ENCODE data around the gene EVA1C.
"Not testable (repeated sequence)": the region's sequence is repeated elsewhere in the genome, so short reads cannot be mapped to it uniquely, and the experiment has no call there.

Gene EVA1C

DNA sequence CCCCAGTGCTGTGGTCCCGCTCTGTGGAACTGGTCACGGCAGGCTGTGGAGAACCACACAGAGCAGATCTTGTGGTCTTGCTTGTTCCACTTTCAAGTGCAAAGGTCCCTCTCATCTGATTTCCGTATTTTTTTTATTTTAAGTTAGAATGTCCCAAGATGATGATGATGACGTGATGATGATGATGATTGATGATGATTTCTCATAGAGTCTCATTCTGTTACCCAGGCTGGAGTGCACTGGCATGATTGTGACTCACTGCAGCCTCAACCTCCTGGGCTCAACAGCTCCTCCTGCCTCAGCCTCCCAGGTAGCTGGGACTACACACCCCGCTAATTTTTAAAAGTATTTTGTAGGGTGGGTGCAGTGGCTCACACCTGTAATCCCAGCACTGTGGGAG is 12.2 kb downstream of the EVA1C start:
- no peak for DNase-seq (ENCODE audit: low read depth in 2 of 2)

DNA sequence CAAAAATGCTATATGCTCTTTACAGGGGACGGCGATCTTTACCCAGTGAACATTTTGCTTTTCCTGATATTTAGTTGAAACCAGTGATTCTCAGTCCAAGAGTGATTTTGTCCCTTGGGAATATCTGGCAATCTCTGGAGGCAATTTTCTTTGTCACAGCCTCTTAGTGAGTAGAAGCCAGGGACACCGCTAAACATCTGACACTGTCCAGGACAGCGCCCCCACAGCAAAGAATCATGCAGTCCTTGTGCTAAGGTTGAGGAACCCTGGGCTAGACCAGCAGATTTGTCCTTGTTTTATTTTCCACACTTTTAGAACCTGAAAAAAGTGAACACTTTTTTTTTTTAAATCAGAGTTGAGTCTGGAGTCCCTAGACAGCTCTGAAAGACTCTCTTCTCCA is 13.1 kb downstream of the EVA1C start:
- DNase-seq (ENCODE audit: low read depth in 2 of 2), result no peak

DNA sequence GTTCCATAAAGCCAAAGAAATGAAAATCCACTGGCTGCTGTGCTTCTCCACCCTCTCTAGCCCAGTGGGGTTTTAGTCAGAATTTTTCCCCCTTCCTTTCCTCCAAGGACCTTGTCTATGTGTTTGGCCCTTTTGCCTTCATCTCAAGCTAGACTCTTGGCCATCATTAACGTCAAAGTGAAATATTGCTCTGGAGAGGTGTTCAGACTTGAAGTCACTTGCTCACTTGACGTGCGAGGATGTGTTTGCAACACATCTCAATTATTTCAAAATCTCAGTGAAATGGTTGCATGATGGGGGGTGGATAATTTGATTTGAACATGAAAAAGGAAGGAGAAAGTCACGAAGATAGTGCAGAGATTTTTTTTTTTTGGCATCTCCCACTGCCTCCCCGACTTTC is 13.6 kb downstream of the EVA1C start:
- DNase-seq (ENCODE audit: low read depth in 2 of 2), result no peak

DNA sequence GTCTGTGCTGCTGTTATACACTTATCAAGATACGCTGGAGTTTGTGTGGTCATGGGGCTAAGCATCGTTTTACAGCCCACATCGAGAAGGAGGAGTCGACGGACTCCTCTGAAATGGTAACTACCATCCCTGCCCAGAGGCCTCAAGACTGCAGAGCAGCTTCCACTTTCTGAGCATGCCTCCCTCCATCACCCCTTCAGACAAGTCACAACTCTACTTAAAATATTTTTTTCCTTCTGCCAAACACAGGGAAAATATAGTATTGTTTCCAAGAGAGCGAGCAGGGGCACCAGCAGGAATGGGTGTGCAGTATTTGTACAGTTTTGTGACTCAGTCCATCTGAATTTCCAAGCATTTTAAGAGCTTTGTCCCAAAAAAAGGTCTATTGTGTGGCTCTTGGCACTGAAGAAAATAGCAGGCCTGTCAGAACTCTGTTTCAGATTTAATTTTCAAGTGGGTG is 14.1 kb downstream of the EVA1C start:
- DNase-seq (ENCODE audit: low read depth in 2 of 2), result no peak

DNA sequence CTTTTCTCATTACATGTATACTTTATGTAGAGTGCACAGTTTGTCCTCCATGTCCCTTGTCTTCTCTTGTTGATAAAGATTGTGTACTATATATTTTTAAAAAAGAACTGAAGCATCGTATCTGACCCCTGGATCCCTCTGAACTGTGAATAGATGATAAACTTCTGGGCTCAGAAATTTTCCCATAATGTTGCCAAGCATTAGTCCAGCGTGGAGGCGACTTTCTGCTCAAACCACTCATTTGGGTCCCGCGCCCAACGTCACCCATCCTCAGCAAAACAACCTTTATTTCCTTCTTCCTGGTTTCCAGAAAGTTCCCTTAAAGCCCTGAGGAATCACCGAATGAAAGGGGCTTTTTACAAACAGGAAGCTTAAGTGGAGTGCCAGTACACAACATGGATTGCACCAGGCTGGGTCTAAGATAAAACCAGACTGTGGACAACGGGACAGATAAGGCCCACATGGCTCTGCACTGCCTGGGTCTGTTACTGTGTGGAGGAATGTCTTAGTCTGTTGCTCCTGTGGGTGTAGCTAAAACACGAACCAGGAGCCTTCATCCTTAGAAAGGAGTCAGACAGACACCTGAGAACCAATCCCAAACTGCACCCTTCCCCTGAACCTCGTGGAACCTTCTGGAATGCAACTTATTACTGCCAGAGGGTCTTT is 15.6 kb downstream of the EVA1C start:
- DNase-seq (ENCODE audit: low read depth in 2 of 2), result no peak

DNA sequence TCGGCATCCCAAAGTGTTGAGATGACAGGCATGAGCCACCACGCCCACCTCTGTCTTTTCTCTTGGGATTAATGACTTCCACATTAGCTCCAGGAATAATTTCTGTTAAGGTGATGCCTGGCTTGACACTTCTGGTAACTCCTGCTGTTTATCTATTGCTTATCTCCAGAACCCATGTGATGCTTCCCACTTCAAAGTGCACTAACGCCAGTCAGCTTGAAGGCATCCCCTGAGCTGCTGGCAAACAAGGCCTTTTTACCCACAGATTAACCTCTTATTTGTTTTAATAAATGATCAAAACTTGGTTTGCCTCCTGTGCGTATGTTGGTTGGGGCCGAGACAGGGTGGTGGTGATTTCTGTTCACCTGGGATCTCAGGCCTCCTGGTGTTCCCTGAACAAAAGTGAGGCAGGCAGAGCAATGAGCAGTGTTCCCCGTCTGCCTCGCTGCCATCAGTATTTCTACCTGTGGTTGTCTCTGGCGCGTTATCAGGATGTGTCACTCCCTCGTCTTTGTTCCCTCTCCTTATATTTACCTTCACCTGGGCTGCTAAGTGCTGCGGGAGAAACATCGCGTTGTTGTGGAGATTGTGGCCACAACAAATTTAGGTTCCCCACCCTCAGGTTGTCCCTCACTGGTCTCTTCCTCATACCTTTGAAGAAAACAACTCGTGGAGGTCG is 20.6 kb downstream of the EVA1C start:
- not testable (repeated sequence) for DNase-seq (ENCODE audit: low read depth in 2 of 2)

DNA sequence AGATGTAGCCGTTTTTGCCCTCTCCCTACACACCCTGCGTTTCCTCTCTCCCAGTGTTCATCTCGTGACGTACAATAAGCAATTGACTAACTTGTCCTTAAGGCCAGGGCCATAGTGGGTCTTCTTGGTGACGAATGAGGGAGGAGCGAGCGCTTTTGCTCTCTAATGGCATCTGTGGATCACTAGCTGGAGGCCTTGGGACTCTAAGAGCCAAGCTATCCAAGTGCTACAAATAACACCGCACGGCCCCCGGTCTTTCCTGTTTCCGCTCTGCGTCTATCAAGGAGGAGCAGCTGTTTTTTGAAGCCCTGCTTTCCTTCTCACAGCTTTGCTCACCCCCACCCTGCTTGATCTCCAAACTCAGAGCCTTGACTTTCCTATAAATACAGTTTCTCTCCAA is 25.2 kb downstream of the EVA1C start:
- DNase-seq (ENCODE audit: low read depth in 2 of 2), result no peak

DNA sequence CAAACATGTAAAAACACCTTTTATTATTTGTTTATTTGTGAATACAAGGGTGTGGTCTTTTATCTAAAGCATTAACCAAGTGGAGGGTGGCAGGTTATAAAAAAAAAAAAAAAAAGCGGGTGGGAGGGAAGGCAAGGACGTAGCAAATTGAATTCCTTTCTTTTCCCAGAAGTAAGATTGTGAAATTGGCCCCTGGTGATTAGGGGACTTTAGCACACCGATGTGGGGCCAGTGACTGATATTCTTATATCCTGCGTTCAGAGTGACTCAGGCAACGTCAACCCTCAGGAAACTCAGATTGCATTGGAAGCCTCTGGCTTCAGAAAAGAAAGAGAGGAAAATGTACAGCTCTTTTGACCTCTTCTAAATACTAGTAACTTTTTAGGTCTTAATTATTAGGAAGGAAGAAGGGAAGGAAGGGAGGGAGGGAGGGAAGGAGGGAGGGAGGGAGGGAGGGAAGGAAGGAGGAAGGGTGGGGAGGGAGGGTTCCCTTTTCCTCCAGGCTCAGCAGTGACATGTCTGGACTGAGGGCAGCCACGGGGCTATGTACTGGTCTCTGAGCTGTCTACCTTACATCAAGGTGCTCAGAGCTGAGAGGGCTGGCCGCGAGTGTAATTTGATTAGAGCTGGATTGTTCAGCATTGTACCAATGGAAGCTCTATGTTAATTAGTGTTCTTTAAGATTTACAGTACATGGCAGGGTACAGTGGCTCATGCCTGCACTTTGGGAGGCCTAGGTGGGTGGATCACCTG is 30.2 kb downstream of the EVA1C start:
- no peak for DNase-seq (ENCODE audit: low read depth in 2 of 2)

DNA sequence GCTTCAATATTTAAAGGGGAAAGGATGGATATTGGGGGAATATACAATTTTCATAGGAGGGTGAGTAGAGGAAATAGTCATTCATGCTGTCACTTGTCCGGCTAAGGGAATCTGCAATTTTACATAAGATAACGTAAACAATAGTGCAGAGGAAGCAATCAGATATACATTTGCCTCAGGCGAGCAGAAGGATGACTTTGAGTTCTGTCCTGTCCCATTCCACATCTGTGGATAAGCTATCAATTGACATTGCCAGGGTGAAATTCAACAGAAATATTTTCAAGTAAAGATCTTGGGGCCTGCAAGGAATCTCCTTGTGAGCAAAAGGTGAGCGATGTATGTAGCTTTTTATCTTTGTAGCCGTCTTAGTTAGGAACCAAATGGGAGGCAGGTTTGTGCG is 32.6 kb downstream of the EVA1C start:
- DNase-seq (ENCODE audit: low read depth in 2 of 2), result no peak

DNA sequence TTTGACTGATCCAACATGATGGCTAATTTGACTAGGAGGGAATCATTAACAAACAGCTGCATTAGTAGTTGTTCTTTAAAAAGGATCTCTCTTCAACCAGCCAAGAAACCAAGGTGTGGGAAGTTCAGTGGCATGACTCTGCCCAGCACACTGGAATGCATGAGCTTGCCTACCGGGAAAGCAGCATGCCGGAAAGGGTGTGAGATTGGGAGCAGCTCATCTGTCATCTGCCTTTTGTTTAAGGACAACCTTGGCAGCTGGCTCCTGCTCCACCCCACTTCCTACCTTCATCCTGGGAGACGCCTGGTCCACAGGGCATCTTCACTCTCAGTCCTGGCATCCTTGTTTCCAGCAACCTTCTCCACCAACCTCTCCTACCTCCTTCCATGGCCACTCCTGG is 33.9 kb downstream of the EVA1C start:
- DNase-seq (ENCODE audit: low read depth in 2 of 2), result not testable (repeated sequence)

DNA sequence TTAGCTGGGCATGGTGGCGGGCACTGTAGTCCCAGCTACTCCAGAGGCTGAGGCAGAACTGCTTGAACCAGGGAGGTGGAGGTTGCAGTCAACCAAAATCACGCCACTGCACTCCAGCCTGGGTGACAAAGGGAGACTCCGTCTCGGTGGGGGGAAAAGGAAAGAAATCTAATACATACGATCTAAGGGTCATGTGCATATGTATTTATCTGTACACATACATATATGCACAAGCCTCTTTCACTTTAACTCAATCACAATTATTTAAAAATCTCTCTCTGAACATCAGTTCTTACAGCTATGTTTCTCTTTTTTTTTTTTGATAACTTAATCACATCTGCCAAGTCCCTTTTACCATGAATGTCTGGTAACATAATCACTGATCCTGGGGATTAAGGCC is 34.7 kb downstream of the EVA1C start:
- no peak for DNase-seq (ENCODE audit: low read depth in 2 of 2)

DNA sequence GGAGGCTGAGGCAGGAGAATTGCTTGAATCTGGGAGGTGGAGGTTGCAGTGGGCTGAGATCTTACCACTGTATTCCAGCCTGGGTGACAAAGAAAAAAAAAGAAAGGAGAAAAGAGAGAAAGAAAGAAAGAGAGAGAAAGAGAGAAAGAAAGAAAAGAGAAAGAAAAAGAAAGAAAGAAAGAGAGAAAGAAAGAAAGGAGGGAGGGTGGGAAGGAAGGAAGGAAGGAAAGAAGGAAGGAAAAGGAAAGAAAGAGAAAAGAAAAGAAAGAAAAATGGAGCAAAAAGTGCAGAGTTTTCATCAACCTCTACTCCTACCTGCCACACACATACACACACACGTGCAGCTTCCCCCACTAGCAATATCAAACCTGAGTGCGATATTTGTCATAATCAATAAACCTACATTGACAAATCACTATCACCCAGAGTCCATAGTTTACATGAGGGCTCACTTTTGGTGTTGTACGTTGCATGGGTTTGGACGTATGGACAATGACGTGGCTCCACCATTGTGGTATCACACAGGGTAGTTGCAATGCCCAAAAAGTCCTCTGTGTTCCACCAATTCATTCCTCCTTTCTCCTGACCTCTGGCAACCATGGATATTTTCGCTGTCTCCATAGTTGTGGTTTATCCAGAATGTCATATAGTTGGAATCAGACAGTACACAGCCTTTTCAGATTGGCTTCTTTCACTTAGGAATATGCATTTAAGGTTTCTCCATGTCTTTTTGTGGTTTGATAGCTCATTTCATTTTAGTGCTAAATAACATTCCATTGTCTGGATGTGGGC is 36.5 kb downstream of the EVA1C start:
- DNase-seq (ENCODE audit: low read depth in 2 of 2), result no peak

DNA sequence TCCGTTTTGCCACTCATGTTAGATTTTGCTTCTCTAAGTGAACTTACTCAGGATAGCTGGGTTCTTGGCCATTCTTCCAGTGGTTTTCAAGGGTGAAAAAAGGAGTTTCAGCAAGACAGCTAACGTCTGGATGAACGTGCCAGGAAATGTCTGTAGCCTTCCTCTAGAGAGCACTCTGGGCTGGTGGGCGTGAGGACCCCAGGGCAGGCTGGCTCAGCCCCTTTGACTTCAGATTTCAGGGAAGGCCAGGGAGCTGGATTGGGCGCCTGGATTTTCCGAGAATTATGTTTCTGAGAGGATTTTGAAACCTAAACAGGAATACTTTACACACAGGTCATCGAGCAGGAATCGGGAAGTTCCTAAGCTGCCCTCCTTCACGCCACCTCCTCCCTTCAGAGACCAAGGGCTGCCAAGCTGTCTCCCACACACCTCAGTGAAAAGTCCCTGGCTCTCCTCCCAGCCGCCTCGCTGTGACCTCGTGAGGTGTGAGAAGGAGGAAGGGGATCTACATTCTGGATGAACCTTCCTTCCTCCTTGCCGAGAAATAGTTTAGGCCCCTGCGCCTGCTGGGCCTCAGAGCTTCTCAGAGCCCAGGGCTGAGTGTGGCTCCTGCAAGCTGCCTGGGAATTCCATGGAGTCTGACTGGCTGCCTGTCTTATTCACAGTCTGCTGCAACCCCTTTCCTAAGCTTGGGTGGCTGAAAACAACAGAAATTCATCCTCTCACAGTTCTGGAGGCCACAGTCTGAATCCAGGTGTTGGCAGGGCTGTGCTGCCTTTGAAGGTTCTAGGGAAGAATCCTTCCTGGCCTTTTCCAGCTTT is 38.6 kb downstream of the EVA1C start:
- DNase-seq (ENCODE audit: low read depth in 2 of 2), result not testable (repeated sequence)

DNA sequence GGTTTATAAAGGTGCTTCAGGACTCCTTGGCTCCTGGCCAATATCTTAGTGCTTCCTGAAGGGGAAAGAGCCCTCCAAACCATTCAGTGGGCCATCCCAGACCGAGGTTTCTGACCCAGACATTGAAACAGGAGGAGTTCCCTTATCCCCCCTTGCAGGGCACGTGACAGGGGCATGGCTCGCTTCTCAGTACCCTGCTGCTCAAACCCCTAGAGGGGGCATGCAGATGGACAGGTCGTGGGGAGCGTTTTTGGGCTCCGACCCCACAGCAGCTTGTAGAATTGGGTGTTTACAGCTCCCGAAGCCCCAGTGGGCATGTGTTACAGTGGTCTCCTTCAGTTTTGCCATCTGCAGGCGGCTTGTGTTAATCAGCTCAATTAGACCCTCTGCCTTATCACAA is 39.7 kb downstream of the EVA1C start:
- not testable (repeated sequence) for DNase-seq (ENCODE audit: low read depth in 2 of 2)

DNA sequence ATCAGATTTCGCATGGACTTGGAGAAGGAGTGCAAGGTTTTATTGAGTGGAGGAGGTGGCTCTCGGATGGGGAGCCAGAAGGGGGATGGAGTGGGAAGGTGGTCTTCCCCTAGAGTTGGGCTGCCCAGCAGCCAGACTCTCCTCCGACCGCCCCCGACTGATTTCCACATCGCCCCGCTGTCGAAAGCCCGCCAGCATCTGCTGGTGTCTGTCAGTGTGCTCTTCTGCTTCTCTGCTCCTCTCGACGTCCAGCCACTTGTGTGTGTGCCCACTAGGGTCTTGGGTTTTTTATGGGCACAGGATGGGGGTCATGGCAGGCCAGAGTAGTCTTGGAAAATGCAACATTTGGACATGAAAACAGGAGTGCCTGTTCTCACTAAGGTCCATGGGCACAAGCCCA is 40.1 kb downstream of the EVA1C start:
- DNase-seq (ENCODE audit: low read depth in 2 of 2), result no peak

DNA sequence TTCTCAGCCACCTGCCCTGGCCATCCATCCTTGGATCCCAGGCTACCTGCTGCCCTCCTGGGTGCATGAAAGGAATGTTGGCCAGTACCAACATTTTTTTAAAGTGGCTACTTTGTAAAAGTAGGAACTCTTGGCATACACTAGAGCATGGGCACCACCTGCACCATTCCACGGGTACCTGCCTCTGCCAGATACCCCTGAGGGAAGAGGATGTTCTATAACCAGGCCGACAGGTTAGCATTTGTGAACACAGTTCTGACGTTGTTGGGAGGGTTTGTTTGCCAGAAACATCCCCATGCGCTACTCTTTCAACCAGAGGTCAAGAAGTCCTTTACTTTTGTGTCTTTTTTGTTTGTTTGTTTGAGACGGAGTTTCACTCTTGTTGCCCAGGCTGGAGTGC is 43.0 kb downstream of the EVA1C start:
- DNase-seq (ENCODE audit: low read depth in 2 of 2), result no peak

DNA sequence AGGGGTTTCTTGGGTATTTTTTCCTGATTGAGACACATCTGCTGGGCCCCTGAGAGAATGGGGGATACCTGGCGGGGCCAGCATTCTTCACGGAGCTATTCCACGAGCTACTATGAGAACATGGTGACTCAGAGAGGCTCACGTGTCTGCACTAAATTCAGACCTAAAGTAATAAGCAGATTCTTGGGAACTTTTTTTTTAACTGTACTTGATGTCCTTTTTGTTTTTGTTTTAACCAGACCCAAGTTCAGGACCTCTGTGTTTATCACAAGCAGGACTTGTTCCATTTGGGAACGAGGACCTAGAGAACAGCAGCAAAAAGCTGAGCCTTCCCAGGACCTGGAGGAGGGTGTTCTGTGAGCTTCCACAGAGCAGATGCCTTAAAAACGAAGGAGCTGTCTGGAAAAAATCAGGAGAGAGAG is 44.0 kb downstream of the EVA1C start:
- no peak for DNase-seq (ENCODE audit: low read depth in 2 of 2)

DNA sequence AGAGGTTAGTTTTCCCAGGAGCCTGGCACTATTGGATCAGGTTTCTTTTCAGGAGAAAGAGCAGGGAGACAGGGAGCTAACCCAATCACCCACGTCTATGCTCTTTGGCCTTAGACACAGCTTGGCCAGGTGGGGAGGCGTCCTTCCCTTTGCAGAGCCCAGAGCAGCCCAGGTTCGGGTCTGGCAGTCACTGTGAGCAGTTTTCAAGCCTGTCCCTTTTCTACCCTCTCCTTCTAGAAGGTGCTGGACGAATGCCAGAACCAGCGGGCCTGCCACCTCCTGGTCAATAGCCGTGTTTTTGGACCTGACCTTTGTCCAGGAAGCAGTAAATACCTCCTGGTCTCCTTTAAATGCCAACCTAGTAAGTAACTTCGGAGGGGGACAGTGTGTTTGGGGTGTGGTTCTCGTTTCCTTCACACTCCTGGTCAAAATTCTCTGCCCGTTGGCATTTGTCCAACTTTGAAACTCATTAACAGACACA is 44.9 kb downstream of the EVA1C start:
- DNase-seq (ENCODE audit: low read depth in 2 of 2), result no peak

DNA sequence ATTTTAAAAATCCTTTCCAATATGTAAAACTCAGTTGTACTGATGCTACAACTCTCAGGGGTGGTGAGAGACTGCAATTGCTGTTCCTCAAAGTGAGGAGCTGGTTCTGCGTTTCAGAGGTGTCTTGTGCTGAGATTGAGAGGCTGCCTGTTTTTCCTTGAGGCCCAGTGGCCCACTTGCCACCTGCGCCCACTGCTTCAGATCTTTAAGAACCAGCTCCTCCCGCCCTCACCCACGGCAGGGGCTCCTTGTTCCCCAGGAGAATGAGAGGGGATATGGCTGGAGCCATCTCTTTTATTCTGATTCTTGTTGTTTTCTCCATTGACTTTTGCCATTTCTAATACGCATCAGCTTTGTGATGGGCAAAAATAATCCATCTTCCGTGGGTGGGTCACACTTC is 45.5 kb downstream of the EVA1C start:
- DNase-seq (ENCODE audit: low read depth in 2 of 2), result no peak

DNA sequence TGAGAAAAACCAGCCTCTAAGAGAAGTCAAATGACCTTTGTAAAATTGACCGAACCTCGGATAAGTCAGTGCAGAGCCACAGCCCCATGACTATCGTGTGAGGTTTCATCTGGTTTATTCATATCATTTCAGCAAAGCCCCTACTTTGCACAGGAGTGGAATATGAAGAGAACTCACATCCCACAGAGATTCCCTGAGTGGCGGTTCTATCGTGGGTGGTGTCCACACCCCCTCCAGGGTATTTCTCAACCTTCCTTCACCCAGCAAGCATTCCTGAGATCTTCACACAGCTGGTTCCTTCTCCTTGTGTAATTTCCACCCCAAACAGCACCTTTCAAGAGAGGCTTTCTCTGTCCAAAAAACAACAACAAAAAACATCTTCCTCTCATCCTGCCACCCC is 47.5 kb downstream of the EVA1C start:
- DNase-seq (ENCODE audit: low read depth in 2 of 2), result no peak

DNA sequence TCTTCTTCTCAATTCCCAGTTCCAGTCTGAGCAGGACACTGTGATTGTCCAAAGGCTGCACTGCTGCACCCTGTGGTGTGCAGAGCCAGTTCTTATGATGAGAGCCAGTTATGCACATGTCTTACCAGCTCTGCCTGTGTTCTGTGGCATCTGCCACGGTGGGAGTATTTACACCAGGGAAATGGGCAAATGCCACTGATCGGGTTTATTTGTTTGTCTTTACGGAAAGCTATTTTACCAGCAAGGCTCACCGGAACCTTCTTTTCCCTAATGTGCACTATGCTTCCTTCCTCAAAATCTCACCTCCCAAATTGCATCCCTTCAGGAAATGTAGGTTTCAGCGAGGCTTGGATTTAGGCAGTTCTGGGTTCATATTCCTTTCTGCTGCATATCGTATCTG is 49.0 kb downstream of the EVA1C start:
- no peak for DNase-seq (ENCODE audit: low read depth in 2 of 2)
